GDM1 (cell line): ENCODE data around the gene TEX36.
"Not testable (repeated sequence)": the region's sequence is repeated elsewhere in the genome, so short reads cannot be mapped to it uniquely, and the experiment has no call there.

ENCODE experiments used
- DNase-seq: peaks from one replicate; lab custom pipeline; 2025; lab: John Stamatoyannopoulos, UW

TEX36 gene

GRCh38 chr10:125683063-125683462 lies at the start of gene TEX36:
TSS of gene TEX36 (minus strand) at chr10:125683163. CDS start at chr10:125682989, 174 bp downstream.
- DNase-seq: no peak

GRCh38 chr10:125727436-125727835 lies 44.5 kb upstream of the TEX36 start:
- no peak for DNase-seq

GRCh38 chr10:125726914-125727313 lies 44.0 kb upstream of the TEX36 start:
- no peak for DNase-seq

- DNase-seq: no peak
Measured at GRCh38 chr10:125722811-125723210, 39.8 kb upstream of the TEX36 start.

- DNase-seq: no peak
Measured at GRCh38 chr10:125721035-125721434, 38.1 kb upstream of the TEX36 start.

- no peak for DNase-seq
Measured at GRCh38 chr10:125720002-125720382, 37.0 kb upstream of the TEX36 start.

GRCh38 chr10:125719173-125720001 lies 36.4 kb upstream of the TEX36 start, which contains the start of gene EDRF1:
TSS of gene EDRF1 (plus strand) at chr10:125719709. CDS start at chr10:125719808, 99 bp downstream.
- peak; percentile 97 for DNase-seq

GRCh38 chr10:125714728-125715127 lies 31.8 kb upstream of the TEX36 start:
- DNase-seq: not testable (repeated sequence)

- no peak for DNase-seq
Measured at GRCh38 chr10:125711110-125711750, 28.3 kb upstream of the TEX36 start.

GRCh38 chr10:125709553-125710474 lies 26.9 kb upstream of the TEX36 start:
- no peak for DNase-seq

GRCh38 chr10:125708971-125709503 lies 26.1 kb upstream of the TEX36 start:
- no peak for DNase-seq

GRCh38 chr10:125707541-125708468 lies 24.8 kb upstream of the TEX36 start:
- DNase-seq: no peak

- no peak for DNase-seq
Measured at GRCh38 chr10:125700355-125700911, 17.5 kb upstream of the TEX36 start.

GRCh38 chr10:125699562-125700143 lies 16.7 kb upstream of the TEX36 start:
- DNase-seq: no peak

- DNase-seq: no peak
Measured at GRCh38 chr10:125698481-125698998, 15.6 kb upstream of the TEX36 start.

GRCh38 chr10:125696884-125697283 lies 13.9 kb upstream of the TEX36 start:
- DNase-seq: not testable (repeated sequence)

GRCh38 chr10:125694883-125695282 lies 11.9 kb upstream of the TEX36 start:
- no peak for DNase-seq

GRCh38 chr10:125693524-125693847 lies 10.5 kb upstream of the TEX36 start:
- DNase-seq: no peak

GRCh38 chr10:125692601-125693523 lies 9.9 kb upstream of the TEX36 start:
- no peak for DNase-seq
